Endothelial cell of umbilical vein (primary cell): ENCODE measurements around the gene ANO9. TPM values are rescaled to one million over a fixed set of nuclear protein-coding genes. Genes with fewer than 3 reads are reported as not detected.

ENCODE experiments used
- BruUV-seq: library from RNA; stranded (reverse); fragments of 400-500 nt; replicated peaks from 2 replicates; lab custom pipeline; 2021; lab: Mats Ljungman, UMichigan
- CTCF ChIA-PET: fragments of 300-600, 350-600 bp; sonication (Branson Sonifier 250); formaldehyde crosslinking; loops from one replicate; lab custom pipeline; 2021; ENCODE audit warnings: antibody characterized with exemption, inconsistent platforms; lab: Charles Lee
- POLR2A ChIA-PET: fragments of 300-600, 350-600 bp; sonication (Branson Sonifier 250); formaldehyde crosslinking; loops from one replicate; lab custom pipeline; 2021; ENCODE audit warnings: antibody characterized with exemption, inconsistent platforms; lab: Charles Lee
- DNase-seq: peaks from one replicate; pipeline ENCODE4 v3.0.0-alpha.2; 2011; ENCODE audit warnings: low read depth, low spot score
- FAIRE-seq: peaks from 2 replicates; lab custom pipeline; 2011; peaks lifted over from hg19 to GRCh38; lab: Jason Lieb, UNC
- H2AFZ ChIP-seq: 2 replicates; pipeline ENCODE4 v1.6.0; 2012; ENCODE audit warnings: low read depth, low read length, control low read depth, inconsistent platforms
- H3K27ac ChIP-seq: 2 replicates; pipeline ENCODE4 v1.5.1; 2011; ENCODE audit warnings: low read depth, mild to moderate bottlenecking, control low read depth, low read length, moderate library complexity; ENCODE audit not compliant: insufficient read depth
- H3K27me3 ChIP-seq, 2 experiments: 2 replicates each; pipeline versions ENCODE4 v1.6.0 to v1.6.1; 2011; ENCODE audit warnings: low read length in 2 of 2, mixed read lengths in 1 of 2; ENCODE audit not compliant: control insufficient read depth in 2 of 2, insufficient read depth in 2 of 2
- H3K36me3 ChIP-seq, 2 experiments: 2 replicates in 1 of 2; 3 replicates in 1 of 2; pipeline ENCODE4 v1.5.1; 2011; ENCODE audit warnings: low read length in 2 of 2, mild to moderate bottlenecking in 1 of 2, moderate library complexity in 1 of 2; ENCODE audit not compliant: control insufficient read depth in 2 of 2, insufficient read depth in 2 of 2; ENCODE audit errors: extremely low read depth in 1 of 2
- H3K4me1 ChIP-seq: 3 replicates; pipeline ENCODE4 v1.5.1; 2011; ENCODE audit warnings: mild to moderate bottlenecking, low read length; ENCODE audit not compliant: control insufficient read depth, insufficient read depth; ENCODE audit errors: extremely low read depth
- H3K4me2 ChIP-seq: 2 replicates; pipeline ENCODE4 v1.6.1; 2011; ENCODE audit warnings: low read length, control low read depth, mixed read lengths; ENCODE audit not compliant: insufficient read depth
- H3K4me3 ChIP-seq, 3 experiments: fragments of 200-600 bp in 1 of 3; sonication (generic), shearing (Covaris generic) in 1 of 3; replicated peaks in 1 of 3; 2 replicates each; pipeline ENCODE4 v1.5.1; 2011 to 2016; ENCODE audit warnings: control low read depth in 3 of 3, low read length in 3 of 3, mild to moderate bottlenecking in 2 of 3, inconsistent platforms in 1 of 3, low read depth in 1 of 3, moderate library complexity in 1 of 3; ENCODE audit not compliant: insufficient read depth in 1 of 3
- H3K79me2 ChIP-seq: 2 replicates; pipeline ENCODE4 v1.6.0; 2012; ENCODE audit warnings: low read length, inconsistent platforms; ENCODE audit not compliant: control insufficient read depth, insufficient read depth
- H3K9ac ChIP-seq: replicated peaks from 2 replicates; pipeline ENCODE3; 2011; ENCODE audit warnings: low read length, control low read depth; ENCODE audit not compliant: insufficient read depth; ENCODE audit errors: extremely low read depth
- H3K9me1 ChIP-seq: replicated peaks from 3 replicates; pipeline ENCODE4 v1.6.0; 2011; ENCODE audit warnings: mild to moderate bottlenecking, low read length; ENCODE audit not compliant: control insufficient read depth, insufficient read depth; ENCODE audit errors: extremely low read depth
- H3K9me3 ChIP-seq: replicated peaks from 2 replicates; pipeline ENCODE4 v1.5.1; 2012; ENCODE audit warnings: low read length, inconsistent platforms; ENCODE audit not compliant: control insufficient read depth, insufficient read depth
- H4K20me1 ChIP-seq: replicated peaks from 2 replicates; pipeline ENCODE3; 2011; ENCODE audit warnings: mild to moderate bottlenecking, low read length; ENCODE audit not compliant: control insufficient read depth, insufficient read depth; ENCODE audit errors: extremely low read depth
- EZH2 ChIP-seq: IDR thresholded peaks from 2 replicates; pipeline ENCODE4 v1.6.1; 2012; ENCODE audit warnings: borderline replicate concordance, low read depth, mild to moderate bottlenecking, moderate library complexity, low read length, inconsistent platforms; ENCODE audit not compliant: severe bottlenecking
- GATA2 ChIP-seq: IDR thresholded peaks from 2 replicates; pipeline ENCODE4 v1.7.0; 2011; ENCODE audit warnings: low read depth, mild to moderate bottlenecking, moderate library complexity, mixed read lengths, low read length; ENCODE audit not compliant: insufficient read length, insufficient read depth
- JUN ChIP-seq: IDR thresholded peaks from 2 replicates; pipeline ENCODE4 v1.6.1; 2011; ENCODE audit warnings: borderline replicate concordance, low read depth; ENCODE audit not compliant: insufficient read length, insufficient read depth
- MYC ChIP-seq: IDR thresholded peaks from one replicate; pipeline ENCODE4 v1.6.1; 2011; ENCODE audit warnings: mild to moderate bottlenecking, low read depth, low read length
- POLR2A ChIP-seq: IDR thresholded peaks from 2 replicates; pipeline ENCODE4 v1.6.1; 2012; ENCODE audit warnings: low read depth, mild to moderate bottlenecking, control low read depth, low read length
- POLR2AphosphoS5 ChIP-seq: IDR thresholded peaks from 2 replicates; pipeline ENCODE4 v1.6.1; 2012; ENCODE audit warnings: low read depth, mild to moderate bottlenecking, control low read depth, low read length, moderate library complexity; ENCODE audit not compliant: insufficient read depth
- dilution Hi-C: fragments of 300-500 bp; cut with MboI; formaldehyde crosslinking; loops from one replicate; pipeline ENCODE4 v1.15.0; 2019; ENCODE audit warnings: low sequenced_read_pairs; ENCODE audit not compliant: extremely low pct_ligation_motif_present
- intact Hi-C: fragments of 100-400 bp; cut with micrococcal nuclease; formaldehyde crosslinking; loops from one replicate; pipeline ENCODE4 v1.10.0; 2022
- polyA plus RNA-seq, 4 experiments: library from polyadenylated mRNA; depleted of rRNA in 3 of 4; stranded (reverse) in 3 of 4; unstranded in 1 of 4; fragments of >200 nt; gene quantifications; 2 replicates each; pipeline versions ENCODE4 v1.2.1 to v1.2.3, GENCODE V29; 2011 to 2012; ENCODE audit warnings: missing spikeins in 1 of 4
- total RNA-seq: library from RNA; stranded (reverse); gene quantifications from 2 replicates; pipeline ENCODE4 v1.2.3, GENCODE V29; 2021
- TF ChIP-seq, protein P1 (sequence below), 2 donors: IDR thresholded peaks; 1 replicate in 1 of 2; 2 replicates in 1 of 2; pipeline ENCODE4 v1.5.1; 2011; ENCODE audit warnings: low read length in 2 of 2, mild to moderate bottlenecking in 2 of 2, moderate library complexity in 2 of 2, control low read depth in 1 of 2, inconsistent platforms in 1 of 2, low read depth in 1 of 2; ENCODE audit not compliant: insufficient read depth in 1 of 2; ENCODE audit errors: extremely low read depth in 1 of 2

Gene ANO9
- total and polyA plus RNA-seq, 2 donors (not counting 3 experiments of a cell fraction or from before 2014, with no cell fraction given), result 0.23 TPM; not detected in 1

DNA sequence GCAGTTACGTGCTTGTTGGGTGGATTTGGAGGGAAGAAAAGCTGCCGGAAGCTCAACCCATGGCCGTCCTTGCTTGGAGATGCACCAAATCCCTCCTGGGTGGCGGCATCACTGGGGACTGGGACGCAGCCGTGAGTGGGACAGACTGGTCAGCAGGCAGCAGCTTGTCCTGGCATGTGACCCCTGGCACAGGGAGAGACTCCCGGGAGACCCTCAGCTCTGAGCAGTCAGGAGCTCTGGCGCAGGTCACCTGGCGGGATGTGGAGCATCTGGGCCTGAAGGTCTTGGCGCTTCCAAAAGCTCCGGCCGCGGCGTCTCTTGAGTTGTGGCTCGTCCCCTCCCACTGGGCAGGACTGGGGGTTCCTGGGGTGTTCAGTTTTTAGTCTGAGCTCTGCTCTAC is 34.6 kb upstream of the ANO9 start:
- TF ChIP-seq, protein P1, sequence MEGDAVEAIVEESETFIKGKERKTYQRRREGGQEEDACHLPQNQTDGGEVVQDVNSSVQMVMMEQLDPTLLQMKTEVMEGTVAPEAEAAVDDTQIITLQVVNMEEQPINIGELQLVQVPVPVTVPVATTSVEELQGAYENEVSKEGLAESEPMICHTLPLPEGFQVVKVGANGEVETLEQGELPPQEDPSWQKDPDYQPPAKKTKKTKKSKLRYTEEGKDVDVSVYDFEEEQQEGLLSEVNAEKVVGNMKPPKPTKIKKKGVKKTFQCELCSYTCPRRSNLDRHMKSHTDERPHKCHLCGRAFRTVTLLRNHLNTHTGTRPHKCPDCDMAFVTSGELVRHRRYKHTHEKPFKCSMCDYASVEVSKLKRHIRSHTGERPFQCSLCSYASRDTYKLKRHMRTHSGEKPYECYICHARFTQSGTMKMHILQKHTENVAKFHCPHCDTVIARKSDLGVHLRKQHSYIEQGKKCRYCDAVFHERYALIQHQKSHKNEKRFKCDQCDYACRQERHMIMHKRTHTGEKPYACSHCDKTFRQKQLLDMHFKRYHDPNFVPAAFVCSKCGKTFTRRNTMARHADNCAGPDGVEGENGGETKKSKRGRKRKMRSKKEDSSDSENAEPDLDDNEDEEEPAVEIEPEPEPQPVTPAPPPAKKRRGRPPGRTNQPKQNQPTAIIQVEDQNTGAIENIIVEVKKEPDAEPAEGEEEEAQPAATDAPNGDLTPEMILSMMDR (IDR thresholded peaks at IDR 0.05; ENCODE audit: extremely low read depth in 1 of 2, insufficient read depth in 1 of 2, low read depth in 1 of 2, low read length in 2 of 2), result no peak
- no peaks in the 10 kb centered on the region for H3K27me3 ChIP-seq
- H3K4me3 ChIP-seq, result no peak overlapping the region
- no peaks in the 10 kb centered on the region for H3K9me3 ChIP-seq
- no peak overlapping the region for H3K4me2 ChIP-seq
- no peak overlapping the region for H3K27ac ChIP-seq
- ChIA-PET CTCF (no interaction called here), POLR2A (no interaction called here)
- peaks cover 25% of the 10 kb centered on the region for H3K79me2 ChIP-seq
- no peak for DNase-seq
- FAIRE-seq, result no peak
- H3K36me3 ChIP-seq, result no peaks in the 10 kb centered on the region
- BruUV-seq, result no TSS peak
- dilution Hi-C loops, result no loop called here
- no peaks in the 10 kb centered on the region for H4K20me1 ChIP-seq
- H2AFZ ChIP-seq, result no peak overlapping the region
- H3K4me1 ChIP-seq, result no peaks in the 10 kb centered on the region
- no peaks in the 10 kb centered on the region for H3K9me1 ChIP-seq
- H3K9ac ChIP-seq, result no peak overlapping the region
- intact Hi-C loops, result no loop called here

DNA sequence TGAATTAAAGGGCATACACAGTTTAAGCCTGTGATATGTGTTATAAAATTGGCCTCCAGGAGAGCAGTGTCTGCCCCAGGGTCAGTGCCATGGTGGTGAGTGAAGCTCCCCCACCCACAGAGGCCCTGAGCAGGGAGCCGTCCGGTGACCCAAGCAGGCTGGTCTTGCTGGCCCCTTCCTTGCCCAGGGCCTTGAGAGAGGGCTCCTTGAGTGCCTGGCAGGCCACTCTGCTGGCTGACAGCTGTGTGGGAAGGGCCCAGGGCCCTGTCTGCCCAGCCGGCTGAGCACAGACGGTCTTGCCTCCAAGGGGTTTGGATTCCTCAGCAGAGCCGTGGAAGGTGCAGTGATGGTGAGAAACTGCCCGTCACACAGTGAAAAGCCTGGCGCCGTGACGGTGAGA is 34.1 kb upstream of the ANO9 start:
- no peak overlapping the region for H3K9ac ChIP-seq
- FAIRE-seq (no peak), DNase-seq (no peak)
- intact Hi-C loops (no loop called here), dilution Hi-C loops (no loop called here)
- no peaks in the 10 kb centered on the region for H4K20me1 ChIP-seq
- no peak overlapping the region for H3K4me3 ChIP-seq
- peaks cover 29% of the 10 kb centered on the region for H3K79me2 ChIP-seq
- H2AFZ ChIP-seq, result no peak overlapping the region
- no TSS peak for BruUV-seq
- no peak for TF ChIP-seq JUN
- TF ChIP-seq EZH2, result no peak
- TF ChIP-seq, protein P1 (IDR thresholded peaks at IDR 0.05; ENCODE audit: extremely low read depth in 1 of 2, insufficient read depth in 1 of 2, low read depth in 1 of 2, low read length in 2 of 2), result no peak
- TF ChIP-seq GATA2, result no peak
- TF ChIP-seq POLR2AphosphoS5, result no peak
- no peak for TF ChIP-seq POLR2A
- no peak for TF ChIP-seq MYC
- no peaks in the 10 kb centered on the region for H3K9me3 ChIP-seq
- ChIA-PET CTCF (no interaction called here), POLR2A (no interaction called here)
- H3K27ac ChIP-seq, result no peak overlapping the region
- H3K27me3 ChIP-seq, result no peaks in the 10 kb centered on the region
- H3K9me1 ChIP-seq, result no peaks in the 10 kb centered on the region
- no peaks in the 10 kb centered on the region for H3K4me1 ChIP-seq
- no peaks in the 10 kb centered on the region for H3K36me3 ChIP-seq
- H3K4me2 ChIP-seq, result no peak overlapping the region
